ENCODE measurements around the gene BID. TPM values are rescaled to one million over a fixed set of nuclear protein-coding genes. Genes with fewer than 3 reads are reported as not detected.

BID gene
- total and polyA plus RNA-seq, 2 of the 4 experiments (the other 2 are of a cell fraction): 69.5 to 240 TPM

DNA sequence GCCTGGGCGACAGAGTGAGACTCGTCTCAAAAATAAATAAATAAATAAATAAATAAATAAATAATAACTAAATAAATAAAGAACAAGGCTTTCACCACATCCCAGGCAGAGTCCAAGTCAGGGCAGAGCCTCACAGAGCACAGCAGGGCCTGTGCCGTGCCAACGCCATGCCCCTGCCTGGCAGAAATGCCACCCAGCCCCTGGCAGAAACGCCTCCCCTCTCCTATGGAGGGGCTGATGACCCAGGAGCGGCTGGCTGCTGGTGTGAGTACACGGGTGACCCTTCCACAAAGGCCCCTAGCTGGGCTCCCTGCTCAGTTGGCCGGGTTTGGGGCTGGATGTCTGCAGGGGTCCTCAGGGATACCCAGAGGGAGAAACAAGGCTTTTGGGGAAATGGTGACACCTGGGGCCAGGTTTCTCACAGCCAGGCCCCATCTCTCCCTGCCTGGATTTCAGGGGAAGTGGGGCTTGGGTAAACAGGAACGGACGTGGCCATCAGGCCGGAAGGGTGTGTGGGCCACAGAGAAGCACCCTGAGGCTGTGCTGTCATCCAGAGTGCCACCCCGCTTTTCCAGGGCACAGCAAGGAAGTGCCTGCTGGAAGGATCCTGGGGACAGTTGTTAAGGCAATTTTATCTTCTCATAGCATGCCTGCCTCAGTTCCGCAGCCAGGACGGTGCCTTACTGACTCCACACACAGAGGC is 5.1 kb downstream of the BID start:
- Histone ChIP-seq H4K5ac (ENCODE audit: low read depth, low read length) (no peak overlapping the region), H3K18ac (ENCODE audit: low read depth, low read length) (no peak overlapping the region), H2AK9ac (replicated peaks; ENCODE audit: low read depth, low read length, poor library complexity) (no peak overlapping the region), H3K27ac (ENCODE audit: insufficient read depth, low read length) (no peak overlapping the region), H3K4me3 (ENCODE audit: insufficient read depth, low read depth, low read length) (no peak overlapping the region), H3K9me3 (ENCODE audit: control insufficient read depth, insufficient read depth, low read length) (no peaks in the 10 kb centered on the region), H2BK20ac (ENCODE audit: low read depth, low read length) (no peak overlapping the region), H3K4ac (ENCODE audit: low read depth, low read length) (no peak overlapping the region), H3K4me1 (ENCODE audit: control insufficient read depth, insufficient read depth, low read length) (peaks cover 15% of the 10 kb centered on the region), H3K9ac (ENCODE audit: low read depth, low read length) (no peak overlapping the region), H3K9me1 (ENCODE audit: insufficient read depth, low read length) (peaks cover 18% of the 10 kb centered on the region; the same call in 1 of the 2 replicates), H3K4me2 (ENCODE audit: low read depth, low read length) (no peak overlapping the region), H3K36me3 (ENCODE audit: control insufficient read depth, insufficient read depth, low read length) (no peaks in the 10 kb centered on the region), H2BK120ac (ENCODE audit: low read depth, low read length) (no peak overlapping the region), H2BK15ac (ENCODE audit: low read depth, low read length) (no peak overlapping the region), H3K27me3 (ENCODE audit: control insufficient read depth, insufficient read depth, low read length) (no peaks in the 10 kb centered on the region), H3K56ac (ENCODE audit: extremely low read depth, insufficient read depth, low read length) (no peak overlapping the region), H4K8ac (ENCODE audit: low read depth in 2 of 2, low read length in 2 of 2) (no peak overlapping the region), H3K79me1 (ENCODE audit: low read depth in 1 of 2, low read length in 2 of 2) (peaks cover 24 to 68% of the 10 kb centered on the region in 2 experiments), H2AFZ (replicated peaks; ENCODE audit: low read length, poor library complexity) (no peak overlapping the region), H2AK5ac (ENCODE audit: low read depth, low read length) (no peak overlapping the region), H3K14ac (replicated peaks; ENCODE audit: low read depth, low read length) (no peak overlapping the region), H4K20me1 (ENCODE audit: insufficient read depth, low read length) (peaks cover 69% of the 10 kb centered on the region), H2BK5ac (ENCODE audit: low read depth, low read length, poor library complexity, severe bottlenecking) (no peak overlapping the region), H3K23ac (ENCODE audit: low read depth, low read length) (no peak overlapping the region), H4K91ac (ENCODE audit: insufficient read depth, low read depth, low read length) (no peak overlapping the region)
- CTCF ChIA-PET: no interaction called here
- WGBS, 2 experiments (ENCODE audit: extremely low coverage in 2 of 2, insufficient read length in 1 of 2): 80% methylated on average over 1 of the region's 14 CpGs; no CpG with 5 or more reads in 1 of the 2 experiments
- TF ChIP-seq RFX5 (IDR thresholded peaks at IDR 0.05; ENCODE audit: low read depth, low read length): no peak
- no peak for TF ChIP-seq POLR2A (IDR thresholded peaks at IDR 0.05; ENCODE audit: low read depth, low read length)
- TF ChIP-seq, protein P1, sequence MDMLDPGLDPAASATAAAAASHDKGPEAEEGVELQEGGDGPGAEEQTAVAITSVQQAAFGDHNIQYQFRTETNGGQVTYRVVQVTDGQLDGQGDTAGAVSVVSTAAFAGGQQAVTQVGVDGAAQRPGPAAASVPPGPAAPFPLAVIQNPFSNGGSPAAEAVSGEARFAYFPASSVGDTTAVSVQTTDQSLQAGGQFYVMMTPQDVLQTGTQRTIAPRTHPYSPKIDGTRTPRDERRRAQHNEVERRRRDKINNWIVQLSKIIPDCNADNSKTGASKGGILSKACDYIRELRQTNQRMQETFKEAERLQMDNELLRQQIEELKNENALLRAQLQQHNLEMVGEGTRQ (IDR thresholded peaks at IDR 0.05; ENCODE audit: low read depth, low read length): no peak
- no peak for TF ChIP-seq SMC3 (IDR thresholded peaks at IDR 0.05; ENCODE audit: low read depth, low read length)
- no peak for TF ChIP-seq MAFK (IDR thresholded peaks at IDR 0.05; ENCODE audit: low read depth, low read length)
- no peak for TF ChIP-seq RAD21 (IDR thresholded peaks at IDR 0.05; ENCODE audit: low read length)
- in situ Hi-C loops (cut with MboI; ENCODE audit: low sequenced_read_pairs) (no loop called here), dilution Hi-C loops (cut with HindIII; ENCODE audit: low sequenced_read_pairs, unreplicated experiment) (no loop called here), intact Hi-C loops (cut with micrococcal nuclease) (no loop called here)
- BruUV-seq (replicated peaks): no TSS peak
- POLR2A ChIA-PET (ENCODE audit: unreplicated experiment): no interaction called here
- DNase-seq (no peak), ATAC-seq (ENCODE audit: low read depth) (no peak)
